ENCODE measurements around the gene MACROD1.
A peak's percentile ranks its signal among the peaks of the same experiment; 100 is the strongest.

The MACROD1 gene

GRCh38 chr11:64092111-64092760 lies 73.7 kb downstream of the MACROD1 start:
- Histone ChIP-seq H3K9ac (ENCODE audit: insufficient read length) (peak overlapping the region; percentile 72), H3K27ac (peak overlapping the region; percentile 93)

GRCh38 chr11:64090806-64091516 lies 75.0 kb downstream of the MACROD1 start:
- peak overlapping the region; percentile 68 for H3K4me3 ChIP-seq
- H3K27ac ChIP-seq, result peak overlapping the region; percentile 93
- no peak for TF ChIP-seq POLR2AphosphoS5 (IDR thresholded peaks at IDR 0.05; ENCODE audit: borderline replicate concordance, low read depth, low read length)
- no peak for TF ChIP-seq EZH2 (IDR thresholded peaks at IDR 0.05)
- no peak for TF ChIP-seq FOXP2 (optimal IDR thresholded peaks at IDR 0.05; ENCODE audit: control extremely low read depth, extremely low read length, insufficient read depth)
- DNase-seq (ENCODE audit: low read depth, low spot score), result peak; percentile 65
- peak overlapping the region; percentile 72 for H3K9ac ChIP-seq (ENCODE audit: insufficient read length)
- H3K36me3 ChIP-seq (ENCODE audit: insufficient read depth, low read length), result no peaks in the 10 kb centered on the region
- no peaks in the 10 kb centered on the region for H3K9me3 ChIP-seq (ENCODE audit: low read depth, low read length)

More at GRCh38 chr11:64092111-64092760, 73.7 kb downstream of the MACROD1 start:
- Histone ChIP-seq H3K9me3 (ENCODE audit: low read depth, low read length) (no peaks in the 10 kb centered on the region), H3K4me3 (no peak overlapping the region; the same call in 1 of the 2 replicates), H3K36me3 (ENCODE audit: insufficient read depth, low read length) (no peaks in the 10 kb centered on the region)
- no peak for DNase-seq (ENCODE audit: low read depth, low spot score)
- TF ChIP-seq FOXP2 (optimal IDR thresholded peaks at IDR 0.05; ENCODE audit: control extremely low read depth, extremely low read length, insufficient read depth) (no peak), POLR2AphosphoS5 (IDR thresholded peaks at IDR 0.05; ENCODE audit: borderline replicate concordance, low read depth, low read length) (no peak), EZH2 (IDR thresholded peaks at IDR 0.05) (no peak)

GRCh38 chr11:64089915-64090805 lies 75.8 kb downstream of the MACROD1 start:
- no peak for TF ChIP-seq POLR2AphosphoS5 (IDR thresholded peaks at IDR 0.05; ENCODE audit: borderline replicate concordance, low read depth, low read length)
- Histone ChIP-seq H3K27ac (peak overlapping the region; percentile 93), H3K9ac (ENCODE audit: insufficient read length) (peak overlapping the region; percentile 63), H3K36me3 (ENCODE audit: insufficient read depth, low read length) (no peaks in the 10 kb centered on the region), H3K9me3 (ENCODE audit: low read depth, low read length) (no peaks in the 10 kb centered on the region), H3K4me3 (peak overlapping the region; percentile 68)
- no peak for DNase-seq (ENCODE audit: low read depth, low spot score)

GRCh38 chr11:64089493-64089892 lies 76.4 kb downstream of the MACROD1 start:
- no peak for DNase-seq (ENCODE audit: low read depth, low spot score)
- Histone ChIP-seq H3K4me3 (no peak overlapping the region), H3K27ac (peak overlapping the region; percentile 93), H3K36me3 (ENCODE audit: insufficient read depth, low read length) (no peaks in the 10 kb centered on the region), H3K9ac (ENCODE audit: insufficient read length) (peak overlapping the region; percentile 63), H3K9me3 (ENCODE audit: low read depth, low read length) (no peaks in the 10 kb centered on the region)
- TF ChIP-seq POLR2AphosphoS5 (IDR thresholded peaks at IDR 0.05; ENCODE audit: borderline replicate concordance, low read depth, low read length) (no peak), EZH2 (IDR thresholded peaks at IDR 0.05) (no peak), FOXP2 (optimal IDR thresholded peaks at IDR 0.05; ENCODE audit: control extremely low read depth, extremely low read length, insufficient read depth) (no peak)

- DNase-seq (ENCODE audit: low read depth, low spot score), result no peak
- no peak for TF ChIP-seq POLR2AphosphoS5 (IDR thresholded peaks at IDR 0.05; ENCODE audit: borderline replicate concordance, low read depth, low read length)
- no peak for TF ChIP-seq EZH2 (IDR thresholded peaks at IDR 0.05)
- no peak for TF ChIP-seq FOXP2 (optimal IDR thresholded peaks at IDR 0.05; ENCODE audit: control extremely low read depth, extremely low read length, insufficient read depth)
- peak overlapping the region; percentile 46; the same call in 1 of the 2 replicates for H3K27ac ChIP-seq
These were observed 76.9 kb downstream of the MACROD1 start for GRCh38 chr11:64089027-64089360.

GRCh38 chr11:64088162-64089026 lies 77.5 kb downstream of the MACROD1 start:
- TF ChIP-seq POLR2AphosphoS5 (IDR thresholded peaks at IDR 0.05; ENCODE audit: borderline replicate concordance, low read depth, low read length), result no peak
- TF ChIP-seq EZH2 (IDR thresholded peaks at IDR 0.05), result no peak
- TF ChIP-seq FOXP2 (optimal IDR thresholded peaks at IDR 0.05; ENCODE audit: control extremely low read depth, extremely low read length, insufficient read depth), result no peak
- DNase-seq (ENCODE audit: low read depth, low spot score), result no peak
- H3K9me3 ChIP-seq (ENCODE audit: low read depth, low read length), result no peaks in the 10 kb centered on the region
- H3K36me3 ChIP-seq (ENCODE audit: insufficient read depth, low read length), result no peaks in the 10 kb centered on the region
- H3K4me3 ChIP-seq, result no peak overlapping the region
- 0 out of 2 replicates have a peak overlapping the region, but pooled peaks have one; percentile 46 for H3K27ac ChIP-seq
- H3K9ac ChIP-seq (ENCODE audit: insufficient read length), result no peak overlapping the region

More at GRCh38 chr11:64089027-64089360, 76.9 kb downstream of the MACROD1 start:
- no peaks in the 10 kb centered on the region for H3K36me3 ChIP-seq (ENCODE audit: insufficient read depth, low read length)
- no peaks in the 10 kb centered on the region for H3K9me3 ChIP-seq (ENCODE audit: low read depth, low read length)
- H3K4me3 ChIP-seq, result no peak overlapping the region
- H3K9ac ChIP-seq (ENCODE audit: insufficient read length), result peak overlapping the region; percentile 14

- DNase-seq (ENCODE audit: low read depth, low spot score), result no peak
- Histone ChIP-seq H3K9me3 (ENCODE audit: low read depth, low read length) (no peaks in the 10 kb centered on the region), H3K27ac (peak overlapping the region; percentile 35; the same call in 1 of the 2 replicates), H3K9ac (ENCODE audit: insufficient read length) (no peak overlapping the region), H3K36me3 (ENCODE audit: insufficient read depth, low read length) (no peaks in the 10 kb centered on the region), H3K4me3 (no peak overlapping the region)
- TF ChIP-seq POLR2AphosphoS5 (IDR thresholded peaks at IDR 0.05; ENCODE audit: borderline replicate concordance, low read depth, low read length) (no peak), FOXP2 (optimal IDR thresholded peaks at IDR 0.05; ENCODE audit: control extremely low read depth, extremely low read length, insufficient read depth) (no peak), EZH2 (IDR thresholded peaks at IDR 0.05) (no peak)
These were observed 79.4 kb downstream of the MACROD1 start for GRCh38 chr11:64086258-64087123.

Measured in SK-N-MC (cell line).